K562 (cell line): Measurements from ENCODE around the gene DNAAF9. TPM values are rescaled to one million over a fixed set of nuclear protein-coding genes. Genes with fewer than 3 reads are reported as not detected.
A peak's percentile ranks its signal among the peaks of the same experiment; 100 is the strongest.

ENCODE experiments used
- ATAC-seq: fragments of 200-7000 bp; cut with Tn5 transposase; 3 replicates; pipeline ENCODE4 v1.9.1; 2020; ENCODE audit warnings: moderate library complexity
- BruUV-seq: library from RNA; stranded (reverse); fragments of 400-500 nt; replicated peaks from 2 replicates; lab custom pipeline; 2021; lab: Mats Ljungman, UMichigan
- CTCF ChIA-PET: fragments of 300-600 bp; formaldehyde crosslinking; extraction: SDS; loops from one replicate; lab custom pipeline; 2021; ENCODE audit warnings: low intra/inter-chr PET ratio; lab: Yijun Ruan, JAX
- POLR2A ChIA-PET: fragments of 300-600, 350-650 bp; sonication (Branson Sonifier 250); formaldehyde crosslinking; extraction: SDS; loops from one replicate; lab custom pipeline; 2021; ENCODE audit warnings: antibody characterized with exemption, inconsistent platforms; lab: Yijun Ruan, JAX
- DNase-seq, 4 experiments: peaks; one replicate each; pipeline versions ENCODE4 v3.0.0 to v3.0.0-alpha.2; 2011 to 2018; ENCODE audit warnings: low spot score in 3 of 4, mixed read lengths in 3 of 4; ENCODE audit errors: extremely low read depth in 1 of 4
- FAIRE-seq: peaks from 2 replicates; lab custom pipeline; 2011; peaks lifted over from hg19 to GRCh38; lab: Jason Lieb, UNC
- H2AFZ ChIP-seq: 2 replicates; pipeline ENCODE4 v1.6.0; 2011; ENCODE audit warnings: low read depth, low read length, control low read depth, inconsistent platforms
- H3K27ac ChIP-seq: fragments of 200-600 bp; 3 replicates; pipeline ENCODE4 v1.8.0; 2011; ENCODE audit warnings: low read depth, mild to moderate bottlenecking, control low read depth, inconsistent platforms, low read length, moderate library complexity, mixed read lengths; ENCODE audit errors: extremely low read depth
- H3K27me3 ChIP-seq, 2 experiments: fragments of 300-600 bp in 1 of 2; 2 replicates in 1 of 2; 3 replicates in 1 of 2; pipeline versions ENCODE4 v1.6.0 to v1.8.0; 2011; ENCODE audit warnings: inconsistent platforms in 2 of 2, low read length in 2 of 2, mild to moderate bottlenecking in 1 of 2, mixed read lengths in 1 of 2, moderate library complexity in 1 of 2; ENCODE audit not compliant: control insufficient read depth in 2 of 2, insufficient read depth in 2 of 2
- H3K36me3 ChIP-seq: fragments of 300-600 bp; 3 replicates; pipeline ENCODE4 v1.8.0; 2011; ENCODE audit warnings: mild to moderate bottlenecking, low read length, inconsistent platforms; ENCODE audit not compliant: control insufficient read depth, insufficient read depth
- H3K4me1 ChIP-seq, 2 experiments: fragments of 200-600 bp in 1 of 2; replicated peaks in 1 of 2; 2 replicates in 1 of 2; 3 replicates in 1 of 2; pipeline versions ENCODE4 v1.5.1 to v1.8.0; 2011; ENCODE audit warnings: inconsistent platforms in 2 of 2, low read length in 2 of 2, mild to moderate bottlenecking in 1 of 2, mixed read lengths in 1 of 2, moderate library complexity in 1 of 2; ENCODE audit not compliant: control insufficient read depth in 2 of 2, insufficient read depth in 2 of 2
- H3K4me2 ChIP-seq: 2 replicates; pipeline ENCODE4 v1.6.1; 2011; ENCODE audit warnings: low read length, control low read depth, inconsistent platforms, mixed read lengths; ENCODE audit not compliant: insufficient read depth
- H3K4me3 ChIP-seq: fragments of 200-600 bp; sonication (generic), shearing (Covaris generic); 2 replicates; pipeline ENCODE4 v1.5.1; 2016; ENCODE audit warnings: control low read depth, inconsistent platforms
- H3K79me2 ChIP-seq: fragments of 200-600 bp; 3 replicates; pipeline ENCODE4 v1.8.0; 2011; ENCODE audit warnings: low read length, inconsistent platforms; ENCODE audit not compliant: control insufficient read depth, insufficient read depth
- H3K9ac ChIP-seq, 2 experiments: 2 replicates each; pipeline versions ENCODE4 v1.6.0 to v1.6.1; 2011; ENCODE audit warnings: low read depth in 2 of 2, low read length in 2 of 2, control low read depth in 1 of 2, inconsistent platforms in 1 of 2, mild to moderate bottlenecking in 1 of 2, mixed read lengths in 1 of 2; ENCODE audit not compliant: insufficient read depth in 1 of 2
- H3K9me1 ChIP-seq: one replicate; pipeline ENCODE4 v1.6.0; 2011; ENCODE audit warnings: inconsistent platforms, mild to moderate bottlenecking, low read length, moderate library complexity; ENCODE audit not compliant: control insufficient read depth, insufficient read depth
- H3K9me3 ChIP-seq: replicated peaks from 2 replicates; pipeline ENCODE4 v1.5.1; 2011; ENCODE audit warnings: low read depth, low read length, inconsistent platforms; ENCODE audit not compliant: control insufficient read depth, insufficient read depth
- H4K20me1 ChIP-seq: replicated peaks from 2 replicates; pipeline ENCODE4 v1.6.1; 2011; ENCODE audit warnings: low read length, inconsistent platforms, mixed read lengths; ENCODE audit not compliant: control insufficient read depth, insufficient read depth
- BCOR ChIP-seq: fragments of 450-650 bp; IDR thresholded peaks from 2 replicates; pipeline ENCODE4 v1.6.1; 2016
- BDP1 ChIP-seq: IDR thresholded peaks from 3 replicates; pipeline ENCODE4 v1.6.1; 2011; ENCODE audit not compliant: insufficient read length, insufficient read depth
- BRD9 ChIP-seq: fragments of 450-650 bp; IDR thresholded peaks from 2 replicates; pipeline ENCODE4 v1.6.1; 2018; ENCODE audit warnings: low read depth; ENCODE audit not compliant: partially characterized antibody
- CBFB ChIP-seq: sonication (generic); formaldehyde crosslinking; IDR thresholded peaks from 2 replicates; pipeline ENCODE4 v1.4.0; 2020; ENCODE audit warnings: mild to moderate bottlenecking, missing genetic modification reagents
- EP400 ChIP-seq: fragments of 450-650 bp; IDR thresholded peaks from 2 replicates; pipeline ENCODE4 v1.6.1; 2017; ENCODE audit warnings: antibody characterized with exemption, mild to moderate bottlenecking, moderate library complexity
- GTF2A2 ChIP-seq: IDR thresholded peaks from 2 replicates; pipeline ENCODE4 v1.6.1; 2016; ENCODE audit warnings: mild to moderate bottlenecking, missing genetic modification characterization, missing compliant biosample characterization
- POLR3A ChIP-seq: IDR thresholded peaks from 2 replicates; pipeline ENCODE4 v1.6.1; 2011; ENCODE audit warnings: borderline replicate concordance, mild to moderate bottlenecking, moderate library complexity; ENCODE audit not compliant: insufficient read length, insufficient read depth; ENCODE audit errors: extremely low read depth
- RBM15 ChIP-seq: fragments of 200-400 bp; formaldehyde crosslinking; IDR thresholded peaks from 2 replicates; pipeline ENCODE4 v1.6.1; 2018; ENCODE audit warnings: mild to moderate bottlenecking, low read length, moderate library complexity; ENCODE audit not compliant: insufficient read depth
- RUNX1 ChIP-seq: sonication (generic); IDR thresholded peaks from 2 replicates; pipeline ENCODE4 v1.6.1; 2016; ENCODE audit warnings: antibody characterized with exemption, low read depth
- TAL1 ChIP-seq: fragments of 450-650 bp; IDR thresholded peaks from 2 replicates; pipeline ENCODE4 v1.6.1; 2016; ENCODE audit warnings: mild to moderate bottlenecking
- ZBTB8A ChIP-seq: fragments of 450-650 bp; IDR thresholded peaks from 2 replicates; pipeline ENCODE4 v1.6.1; 2018; ENCODE audit warnings: mild to moderate bottlenecking, moderate library complexity; ENCODE audit not compliant: partially characterized antibody
- ZFX ChIP-seq: sonication (generic); formaldehyde crosslinking; IDR thresholded peaks from 2 replicates; pipeline ENCODE4 v1.8.0; 2022; ENCODE audit warnings: mild to moderate bottlenecking, missing genetic modification reagents, moderate library complexity
- ZNF3 ChIP-seq: fragments of 250-450 bp; sonication (Bioruptor Pico); IDR thresholded peaks from 2 replicates; pipeline ENCODE4 v1.5.0; 2021; ENCODE audit warnings: mild to moderate bottlenecking, moderate library complexity
- ZNF717 ChIP-seq: fragments of 250-450 bp; sonication (Bioruptor Pico); IDR thresholded peaks from 2 replicates; pipeline ENCODE4 v1.5.0; 2021
- WGBS: fragments of 100-300 bp; shearing (Covaris generic); methylation state at CpG from one replicate; pipeline ENCODE4 v1.1.6; 2016; ENCODE audit warnings: low coverage, mixed read lengths; ENCODE audit not compliant: insufficient coverage; ENCODE audit errors: missing lambda C conversion rate; 5-methylcytosine and 5-hydroxymethylcytosine counted together
- in situ Hi-C: fragments of 300-500 bp; cut with MboI; formaldehyde crosslinking; loops from 4 replicates; pipeline ENCODE4 v1.15.0; 2018; ENCODE audit warnings: inconsistent platforms, mixed read lengths
- intact Hi-C: fragments of 100-400 bp; cut with micrococcal nuclease; formaldehyde crosslinking; loops from 2 replicates; pipeline ENCODE4 v1.14.2; 2022
- polyA plus RNA-seq, 8 experiments: library from polyadenylated mRNA; depleted of rRNA in 4 of 8; stranded (reverse) in 5 of 8; unstranded in 3 of 8; fragments of >200 nt; fragmentation: Nextera tagmentation in 2 of 8; fragmentation: Illumina TruSeq in 1 of 8; extraction: Ambion mirVana in 2 of 8; extraction: Trizol in 1 of 8; gene quantifications; 2 replicates each; pipeline versions ENCODE4 v1.2.1 to v1.2.3, GENCODE V29; 2011 to 2014; ENCODE audit warnings: inconsistent platforms in 1 of 8, missing spikeins in 1 of 8
- total RNA-seq, 7 experiments: library from RNA; depleted of rRNA in 6 of 7; stranded (reverse); fragments of >200 nt in 6 of 7; fragmentation: Illumina TruSeq in 2 of 7; extraction: Trizol in 2 of 7; gene quantifications; 2 replicates each; pipeline versions ENCODE4 v1.2.1 to v1.2.3, GENCODE V29; 2011 to 2021; ENCODE audit warnings: low replicate concordance in 1 of 7
- TF ChIP-seq, protein P1 (sequence below): fragments of 250-450 bp; sonication (Bioruptor Pico); IDR thresholded peaks from 2 replicates; pipeline ENCODE4 v1.8.0; 2021; ENCODE audit warnings: mild to moderate bottlenecking, moderate library complexity

Gene DNAAF9
- total and polyA plus RNA-seq, 9 of the 15 experiments (the other 6 are each of a cell fraction or from before 2014, with no cell fraction given): 0.42 to 2.9 (median 1.9) TPM

DNA sequence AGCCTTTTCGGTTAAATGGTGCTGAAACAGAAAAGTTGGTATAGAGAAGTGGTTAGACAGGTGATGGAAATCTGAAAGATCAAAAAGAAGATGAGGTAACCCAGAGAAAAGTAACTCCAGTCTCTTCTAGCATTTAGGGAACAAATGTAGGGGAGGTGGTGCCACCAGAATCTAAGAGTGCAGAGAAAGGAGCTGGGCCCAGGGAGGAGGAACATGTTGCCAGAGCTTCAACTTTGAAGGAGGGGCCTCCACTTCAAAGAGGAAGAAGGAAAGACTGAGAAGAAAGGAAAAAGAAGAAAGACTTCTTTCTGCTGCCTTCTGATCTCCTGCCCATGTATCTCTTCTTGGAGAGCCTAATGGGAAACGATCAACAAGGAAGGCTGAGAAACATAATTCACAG, 39.9 kb upstream of the DNAAF9 start:
- peak overlapping the region in 1 of 2 experiments; percentile 13; a peak in 2 of 4 replicates for H3K9ac ChIP-seq

DNA sequence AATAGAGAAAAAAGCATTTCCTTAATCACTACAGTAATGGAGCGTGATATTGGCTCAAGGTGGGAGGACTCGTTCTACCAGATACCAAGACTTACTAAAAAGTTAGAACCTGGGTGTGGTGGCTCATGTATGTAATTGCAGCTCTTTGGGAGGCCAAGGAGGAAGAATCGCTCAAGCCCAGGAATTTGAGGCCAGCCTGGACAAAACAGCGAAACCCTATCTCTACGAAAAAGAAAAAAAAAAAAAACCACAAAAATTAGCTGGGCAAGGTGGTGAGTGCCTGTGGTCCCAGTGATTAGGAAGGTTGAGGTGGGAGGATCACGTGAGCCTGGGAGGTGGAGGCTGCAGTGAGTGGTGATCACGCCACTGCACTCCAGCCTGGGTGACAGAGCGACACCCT, 39.3 kb upstream of the DNAAF9 start:
- H3K36me3 ChIP-seq: no peaks in the 10 kb centered on the region
- no peak overlapping the region for H3K4me3 ChIP-seq
- no peaks in the 10 kb centered on the region for H3K79me2 ChIP-seq
- BruUV-seq: no TSS peak
- in situ Hi-C loops (no loop called here), intact Hi-C loops (no loop called here)
- CTCF ChIA-PET: no interaction called here
- H2AFZ ChIP-seq: no peak overlapping the region; the same call in 1 of the 2 replicates
- FAIRE-seq (peak; percentile 96), DNase-seq (peak; percentile 34 to 80 (median 43)), ATAC-seq (peak; percentile 91)
- no peak overlapping the region for H3K9ac ChIP-seq
- H3K9me1 ChIP-seq: no peaks in the 10 kb centered on the region
- POLR2A ChIA-PET: interaction anchor here (1.0 to 1.2 kb wide), 4 partner anchors 8 to 23 kb away, joined by 3 to 4 read pairs (median 4); no protein-coding TSS in a partner anchor
- no peak overlapping the region; the same call in 1 of the 3 replicates for H3K27ac ChIP-seq
- 4% methylated on average over 6 of the region's 8 CpGs for WGBS
- H3K4me1 ChIP-seq: peaks cover 3 to 15% of the 10 kb centered on the region in 2 experiments; a peak in 3 of 5 replicates
- no peaks in the 10 kb centered on the region for H3K9me3 ChIP-seq
- H3K4me2 ChIP-seq: peak overlapping the region; percentile 10; the same call in 1 of the 2 replicates
- H4K20me1 ChIP-seq: no peaks in the 10 kb centered on the region
- no peaks in the 10 kb centered on the region for H3K27me3 ChIP-seq
- TF ChIP-seq BDP1 (no peak), BRD9 (no peak), CBFB (CRISPR knock-in tag) (no peak), POLR3A (no peak), BCOR (peak; percentile 84), RUNX1 (no peak), GTF2A2 (tag) (no peak), TAL1 (peak; percentile 85), ZNF717 (no peak), ZBTB8A (no peak), EP400 (no peak), RBM15 (no peak)
- TF ChIP-seq, protein P1, sequence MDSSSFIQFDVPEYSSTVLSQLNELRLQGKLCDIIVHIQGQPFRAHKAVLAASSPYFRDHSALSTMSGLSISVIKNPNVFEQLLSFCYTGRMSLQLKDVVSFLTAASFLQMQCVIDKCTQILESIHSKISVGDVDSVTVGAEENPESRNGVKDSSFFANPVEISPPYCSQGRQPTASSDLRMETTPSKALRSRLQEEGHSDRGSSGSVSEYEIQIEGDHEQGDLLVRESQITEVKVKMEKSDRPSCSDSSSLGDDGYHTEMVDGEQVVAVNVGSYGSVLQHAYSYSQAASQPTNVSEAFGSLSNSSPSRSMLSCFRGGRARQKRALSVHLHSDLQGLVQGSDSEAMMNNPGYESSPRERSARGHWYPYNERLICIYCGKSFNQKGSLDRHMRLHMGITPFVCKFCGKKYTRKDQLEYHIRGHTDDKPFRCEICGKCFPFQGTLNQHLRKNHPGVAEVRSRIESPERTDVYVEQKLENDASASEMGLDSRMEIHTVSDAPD: no peak

More for the DNA sequence above, 39.9 kb upstream of the DNAAF9 start:
- in situ Hi-C loops: no loop called here
- Histone ChIP-seq H4K20me1 (no peaks in the 10 kb centered on the region), H2AFZ (peak overlapping the region; percentile 91), H3K27ac (peak overlapping the region; percentile 59; the same call in 2 of the 3 replicates), H3K27me3 (no peaks in the 10 kb centered on the region), H3K4me3 (no peak overlapping the region), H3K9me3 (no peaks in the 10 kb centered on the region), H3K79me2 (no peaks in the 10 kb centered on the region), H3K4me2 (no peak overlapping the region), H3K4me1 (peaks cover 3 to 15% of the 10 kb centered on the region in 2 experiments; a peak in 3 of 5 replicates), H3K36me3 (no peaks in the 10 kb centered on the region)
- peak in 2 of 4 experiments; percentile 21 to 30 for DNase-seq
- intact Hi-C loops: no loop called here
- no peak for FAIRE-seq
- 37% methylated on average over 2 of the region's 2 CpGs for WGBS
- BruUV-seq: no TSS peak
- TF ChIP-seq ZNF3 (CRISPR knock-in tag) (no peak), ZFX (CRISPR knock-in tag) (peak; percentile 48; the same call in 1 of the 2 replicates)
- TF ChIP-seq, all 486 proteins: peak for 1
- no peaks in the 10 kb centered on the region for H3K9me1 ChIP-seq
- ATAC-seq: peak; percentile 68
- ChIA-PET POLR2A (interaction anchor here (1.0 to 1.2 kb wide), 4 partner anchors 8 to 23 kb away, joined by 3 to 4 read pairs (median 4); no protein-coding TSS in a partner anchor), CTCF (no interaction called here)
